GM12878 (cell line): ENCODE measurements around the gene TMEM263. TPM values are rescaled to one million over a fixed set of nuclear protein-coding genes. Genes with fewer than 3 reads are reported as not detected.

Source experiments
- ATAC-seq: fragments of 200-7000 bp; cut with Tn5 transposase; 3 replicates; pipeline ENCODE4 v1.9.1; 2020; ENCODE audit warnings: mild to moderate bottlenecking, moderate library complexity
- BruUV-seq: library from RNA; stranded (reverse); fragments of 400-500 nt; replicated peaks from 2 replicates; lab custom pipeline; 2021; lab: Mats Ljungman, UMichigan
- CTCF ChIA-PET: fragments of 300-600 bp; sonication (Branson Sonifier 250); formaldehyde crosslinking; extraction: SDS; loops from one replicate; lab custom pipeline; 2021; ENCODE audit warnings: inconsistent platforms; lab: Yijun Ruan, JAX
- POLR2A ChIA-PET: fragments of 350-600 bp; formaldehyde crosslinking; extraction: SDS; loops from one replicate; lab custom pipeline; 2021; ENCODE audit warnings: inconsistent platforms; lab: Charles Lee
- RAD21 ChIA-PET: fragments of 300-600 bp; sonication (Branson Sonifier 250); formaldehyde crosslinking; loops from one replicate; lab custom pipeline; 2023; ENCODE audit warnings: antibody characterized with exemption; ENCODE audit not compliant: unreplicated experiment; lab: Charles Lee
- SMC1A ChIA-PET: fragments of 300-600 bp; sonication (Branson Sonifier 250); formaldehyde crosslinking; loops from one replicate; lab custom pipeline; 2023; ENCODE audit not compliant: unreplicated experiment, uncharacterized antibody; lab: Charles Lee
- DNase-seq: peaks from one replicate; pipeline ENCODE4 v3.0.0-alpha.2; 2011; ENCODE audit warnings: low read depth, low spot score
- FAIRE-seq: peaks from 3 replicates; lab custom pipeline; 2011; peaks lifted over from hg19 to GRCh38; lab: Jason Lieb, UNC
- H2AFZ ChIP-seq: 2 replicates; pipeline ENCODE4 v1.6.0; 2011; ENCODE audit warnings: low read depth, low read length, control low read depth; ENCODE audit not compliant: control insufficient read depth
- H3K27ac ChIP-seq: 2 replicates; pipeline ENCODE4 v1.5.1; 2011; ENCODE audit warnings: control low read depth; ENCODE audit not compliant: control insufficient read depth, insufficient read depth
- H3K27me3 ChIP-seq, 2 experiments: replicated peaks in 1 of 2; 2 replicates each; pipeline versions ENCODE4 v1.6.0 to v1.6.1; 2011; ENCODE audit warnings: low read length in 1 of 2; ENCODE audit not compliant: control insufficient read depth in 2 of 2, insufficient read depth in 2 of 2
- H3K36me3 ChIP-seq, 2 experiments: 2 replicates each; pipeline ENCODE4 v1.5.1; 2011; ENCODE audit warnings: low read length in 1 of 2; ENCODE audit not compliant: control insufficient read depth in 2 of 2, insufficient read depth in 2 of 2
- H3K4me1 ChIP-seq: 2 replicates; pipeline ENCODE4 v1.6.1; 2011; ENCODE audit warnings: mild to moderate bottlenecking, low read length, moderate library complexity, mixed read lengths; ENCODE audit not compliant: control insufficient read depth, insufficient read depth
- H3K4me2 ChIP-seq: 2 replicates; pipeline ENCODE4 v1.6.0; 2011; ENCODE audit warnings: control low read depth; ENCODE audit not compliant: control insufficient read depth, insufficient read depth
- H3K4me3 ChIP-seq: fragments of 200-600 bp; sonication (generic); 2 replicates; pipeline ENCODE4 v1.5.1; 2016
- H3K79me2 ChIP-seq: 2 replicates; pipeline ENCODE4 v1.6.0; 2011; ENCODE audit warnings: low read length; ENCODE audit not compliant: control insufficient read depth, insufficient read depth
- H3K9ac ChIP-seq: 2 replicates; pipeline ENCODE4 v1.8.0; 2011; ENCODE audit warnings: low read length, control low read depth, mixed read lengths; ENCODE audit not compliant: control insufficient read depth, insufficient read depth
- H3K9me3 ChIP-seq: replicated peaks from 3 replicates; pipeline ENCODE4 v1.5.1; 2011; ENCODE audit warnings: mild to moderate bottlenecking, low read length; ENCODE audit not compliant: control insufficient read depth, insufficient read depth
- H4K20me1 ChIP-seq: 2 replicates; pipeline ENCODE4 v1.6.0; 2011; ENCODE audit not compliant: control insufficient read depth, insufficient read depth
- CBX5 ChIP-seq: sonication (generic); IDR thresholded peaks from 2 replicates; pipeline ENCODE4 v1.6.1; 2016; ENCODE audit warnings: low read depth, moderate library complexity, mild to moderate bottlenecking, inconsistent platforms
- CHD1 ChIP-seq: IDR thresholded peaks from 2 replicates; pipeline ENCODE4 v1.6.1; 2012; ENCODE audit warnings: low read depth, low read length, improper control_type of control experiment
- HDAC6 ChIP-seq: fragments of 200-600 bp; sonication (generic); IDR thresholded peaks from one replicate; pipeline ENCODE4 v1.8.0; 2017; ENCODE audit warnings: antibody characterized with exemption; ENCODE audit not compliant: unreplicated experiment
- RFX5 ChIP-seq: IDR thresholded peaks from 2 replicates; pipeline ENCODE4 v1.6.1; 2011; ENCODE audit warnings: low read depth, low read length, improper control_type of control experiment
- TAF1 ChIP-seq: IDR thresholded peaks from 2 replicates; pipeline ENCODE4 v1.6.1; 2011; ENCODE audit warnings: mild to moderate bottlenecking, low read depth, low read length, borderline replicate concordance
- ZBED1 ChIP-seq: IDR thresholded peaks from 2 replicates; pipeline ENCODE4 v1.6.1; 2016; ENCODE audit warnings: borderline replicate concordance
- ZBTB4 ChIP-seq: fragments of 450-650 bp; formaldehyde crosslinking; IDR thresholded peaks from 2 replicates; pipeline ENCODE4 v1.4.0; 2022; ENCODE audit warnings: mild to moderate bottlenecking, moderate library complexity
- ZNF207 ChIP-seq: fragments of 450-650 bp; IDR thresholded peaks from 2 replicates; pipeline ENCODE4 v1.6.1; 2014; ENCODE audit warnings: antibody characterized with exemption, mild to moderate bottlenecking, borderline replicate concordance
- ZNF274 ChIP-seq: IDR thresholded peaks from one replicate; pipeline ENCODE4 v1.8.0; 2011; ENCODE audit not compliant: insufficient read length, insufficient read depth
- WGBS: methylation state at CpG from one replicate; pipeline ENCODE4 v1.1.6; 2016; ENCODE audit warnings: low lambda C conversion rate; ENCODE audit not compliant: insufficient replicate concordance, insufficient coverage; ENCODE audit errors: missing lambda C conversion rate; 5-methylcytosine and 5-hydroxymethylcytosine counted together
- in situ Hi-C: fragments of 300-500 bp; cut with MboI; formaldehyde crosslinking; loops from 9 replicates; pipeline ENCODE4 v1.14.3; 2018; ENCODE audit warnings: mixed read lengths
- intact Hi-C: fragments of 100-400 bp; cut with micrococcal nuclease; formaldehyde crosslinking; loops from one replicate; pipeline ENCODE4 v1.14.2; 2022; ENCODE audit not compliant: unreplicated experiment
- polyA plus RNA-seq, 11 experiments: library from polyadenylated mRNA; depleted of rRNA in 4 of 11; unstranded in 6 of 11; stranded (reverse) in 5 of 11; fragments of >200 nt; fragmentation: Nextera tagmentation in 4 of 11; fragmentation: Illumina TruSeq in 1 of 11; extraction: Ambion mirVana in 4 of 11; extraction: Trizol in 1 of 11; gene quantifications; 1 replicate in 1 of 11; 2 replicates in 10 of 11; pipeline versions ENCODE4 v1.2.1 to v1.2.3, GENCODE V29; 2011 to 2016; ENCODE audit warnings: inconsistent platforms in 2 of 11, missing spikeins in 2 of 11, low read depth in 1 of 11
- total RNA-seq, 4 experiments: library from RNA; depleted of rRNA in 3 of 4; stranded (reverse); fragments of >200 nt in 3 of 4; fragmentation: Illumina TruSeq in 1 of 4; extraction: Trizol in 1 of 4; gene quantifications; 2 replicates each; pipeline versions ENCODE4 v1.2.1 to v1.2.3, GENCODE V29; 2013 to 2021

Gene TMEM263
- total and polyA plus RNA-seq, 10 of the 15 experiments (the other 5 are each of a cell fraction or from before 2014, with no cell fraction given): 15.4 to 41.3 (median 27.6) TPM

GRCh38 chr12:106982229-106982628, 26.5 kb downstream of the TMEM263 start (continued):
- no peak for TF ChIP-seq ZBTB4
- TF ChIP-seq HDAC6: no peak
- no peak for TF ChIP-seq ZNF274

GRCh38 chr12:106984588-106985137, 29.0 kb downstream of the TMEM263 start:
- no peak overlapping the region for H3K4me2 ChIP-seq
- no peak for TF ChIP-seq ZBTB4
- no peak for TF ChIP-seq TAF1
- TF ChIP-seq CBX5: no peak
- no peak for TF ChIP-seq ZNF207
- no peak for TF ChIP-seq ZBED1
- TF ChIP-seq RFX5: no peak
- no peak for TF ChIP-seq CHD1

More at GRCh38 chr12:106984588-106985137, 29.0 kb downstream of the TMEM263 start:
- SMC1A ChIA-PET: interaction anchor here (1.3 to 1.7 kb wide), 4 partner anchors 9 to 28 kb away, joined by 3 to 6 read pairs (median 4); no protein-coding TSS in a partner anchor
- RAD21 ChIA-PET: no interaction called here
- Histone ChIP-seq H3K4me3 (no peak overlapping the region), H3K27me3 (no peaks in the 10 kb centered on the region), H3K36me3 (no peaks in the 10 kb centered on the region), H3K9me3 (no peaks in the 10 kb centered on the region), H3K79me2 (peaks cover 4% of the 10 kb centered on the region), H3K9ac (no peak overlapping the region), H3K27ac (no peak overlapping the region), H4K20me1 (no peaks in the 10 kb centered on the region), H3K4me1 (0 out of 2 replicates have a peak, but pooled peaks cover 5% of the 10 kb centered on the region), H2AFZ (no peak overlapping the region)
- intact Hi-C loops: no loop called here
- POLR2A ChIA-PET: interaction anchor here (0.8 kb wide), 1 partner anchor 13 kb away, joined by 3 read pairs; no protein-coding TSS in a partner anchor
- DNase-seq (no peak), ATAC-seq (no peak), FAIRE-seq (no peak)
- 76% methylated on average over 6 of the region's 6 CpGs for WGBS
- in situ Hi-C loops: no loop called here
- CTCF ChIA-PET: interaction anchor here (1.6 kb wide), 1 partner anchor 14 kb away, joined by 3 read pairs; no protein-coding TSS in a partner anchor
- no TSS peak for BruUV-seq
